ENCODE measurements around the gene RNF186. TPM values are rescaled to one million over a fixed set of nuclear protein-coding genes. Genes with fewer than 3 reads are reported as not detected.

Gene RNF186, protein sequence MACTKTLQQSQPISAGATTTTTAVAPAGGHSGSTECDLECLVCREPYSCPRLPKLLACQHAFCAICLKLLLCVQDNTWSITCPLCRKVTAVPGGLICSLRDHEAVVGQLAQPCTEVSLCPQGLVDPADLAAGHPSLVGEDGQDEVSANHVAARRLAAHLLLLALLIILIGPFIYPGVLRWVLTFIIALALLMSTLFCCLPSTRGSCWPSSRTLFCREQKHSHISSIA
- polyA plus RNA-seq (not detected in 2 replicates), polyA minus RNA-seq (not detected in 2 replicates)

DNA sequence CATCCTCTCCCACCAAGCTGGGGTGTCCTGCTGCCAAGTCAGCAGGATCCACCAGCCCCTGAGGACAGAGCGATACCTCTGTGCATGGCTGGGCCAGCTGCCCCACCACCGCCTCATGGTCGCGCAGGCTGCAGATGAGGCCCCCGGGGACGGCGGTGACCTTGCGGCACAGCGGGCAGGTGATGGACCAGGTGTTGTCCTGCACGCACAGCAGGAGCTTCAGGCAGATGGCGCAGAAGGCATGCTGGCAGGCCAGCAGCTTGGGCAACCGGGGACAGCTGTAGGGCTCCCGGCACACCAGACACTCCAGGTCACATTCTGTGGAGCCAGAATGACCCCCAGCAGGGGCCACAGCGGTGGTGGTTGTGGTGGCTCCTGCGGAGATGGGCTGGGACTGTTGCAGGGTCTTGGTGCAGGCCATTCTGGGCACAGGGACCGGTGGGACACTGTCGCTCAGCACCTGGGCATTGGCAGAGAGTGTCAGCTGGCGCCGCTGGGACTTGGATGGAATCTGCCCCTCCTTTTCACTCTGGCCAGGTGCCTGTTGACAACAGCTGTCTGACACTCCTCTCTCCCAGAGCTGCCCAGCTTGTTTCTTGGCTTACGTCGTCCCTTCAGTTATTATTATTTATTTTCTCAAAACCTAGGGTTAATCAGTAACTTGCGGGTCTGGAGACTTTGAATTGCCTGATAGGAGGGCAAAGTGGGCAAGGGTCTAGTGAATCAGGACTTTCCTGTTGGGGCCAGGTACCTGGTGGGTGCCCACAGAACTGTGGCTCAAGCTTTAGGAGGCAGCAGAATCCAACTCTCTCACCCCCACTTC is at the start of gene RNF186:
Gene RNF186 (minus strand): TSS at position 603 of the 823 bp plus-strand sequence. CDS start 182 bp downstream, at position 421.
- Histone ChIP-seq H3K27me3 (ENCODE audit: insufficient read depth, low read depth, low read length) (no peaks in the 10 kb centered on the region), H4K20me1 (ENCODE audit: insufficient read depth) (no peaks in the 10 kb centered on the region), H3K79me2 (replicated peaks; ENCODE audit: insufficient read depth, low read length) (no peaks in the 10 kb centered on the region), H3K4me3 (ENCODE audit: low read length) (no peak within 1 kb of the TSS), H3K9ac (ENCODE audit: low read length) (no peak within 1 kb of the TSS), H3K36me3 (ENCODE audit: insufficient read depth, low read length) (no peaks in the 10 kb centered on the region), H3K9me3 (ENCODE audit: low read length) (no peaks in the 10 kb centered on the region), H3F3A (ENCODE audit: insufficient read depth, low read length, poor library complexity, severe bottlenecking) (no peaks in the 10 kb centered on the region), H3K4me2 (ENCODE audit: low read length) (no peak within 1 kb of the TSS), H3K27ac (ENCODE audit: low read length) (no peak within 1 kb of the TSS), H2AFZ (ENCODE audit: low read depth, low read length) (no peak within 1 kb of the TSS), H3K9me2 (ENCODE audit: insufficient read depth, low read length) (no peaks in the 10 kb centered on the region)
- TF ChIP-seq, protein P1, sequence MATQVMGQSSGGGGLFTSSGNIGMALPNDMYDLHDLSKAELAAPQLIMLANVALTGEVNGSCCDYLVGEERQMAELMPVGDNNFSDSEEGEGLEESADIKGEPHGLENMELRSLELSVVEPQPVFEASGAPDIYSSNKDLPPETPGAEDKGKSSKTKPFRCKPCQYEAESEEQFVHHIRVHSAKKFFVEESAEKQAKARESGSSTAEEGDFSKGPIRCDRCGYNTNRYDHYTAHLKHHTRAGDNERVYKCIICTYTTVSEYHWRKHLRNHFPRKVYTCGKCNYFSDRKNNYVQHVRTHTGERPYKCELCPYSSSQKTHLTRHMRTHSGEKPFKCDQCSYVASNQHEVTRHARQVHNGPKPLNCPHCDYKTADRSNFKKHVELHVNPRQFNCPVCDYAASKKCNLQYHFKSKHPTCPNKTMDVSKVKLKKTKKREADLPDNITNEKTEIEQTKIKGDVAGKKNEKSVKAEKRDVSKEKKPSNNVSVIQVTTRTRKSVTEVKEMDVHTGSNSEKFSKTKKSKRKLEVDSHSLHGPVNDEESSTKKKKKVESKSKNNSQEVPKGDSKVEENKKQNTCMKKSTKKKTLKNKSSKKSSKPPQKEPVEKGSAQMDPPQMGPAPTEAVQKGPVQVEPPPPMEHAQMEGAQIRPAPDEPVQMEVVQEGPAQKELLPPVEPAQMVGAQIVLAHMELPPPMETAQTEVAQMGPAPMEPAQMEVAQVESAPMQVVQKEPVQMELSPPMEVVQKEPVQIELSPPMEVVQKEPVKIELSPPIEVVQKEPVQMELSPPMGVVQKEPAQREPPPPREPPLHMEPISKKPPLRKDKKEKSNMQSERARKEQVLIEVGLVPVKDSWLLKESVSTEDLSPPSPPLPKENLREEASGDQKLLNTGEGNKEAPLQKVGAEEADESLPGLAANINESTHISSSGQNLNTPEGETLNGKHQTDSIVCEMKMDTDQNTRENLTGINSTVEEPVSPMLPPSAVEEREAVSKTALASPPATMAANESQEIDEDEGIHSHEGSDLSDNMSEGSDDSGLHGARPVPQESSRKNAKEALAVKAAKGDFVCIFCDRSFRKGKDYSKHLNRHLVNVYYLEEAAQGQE (IDR thresholded peaks at IDR 0.05; ENCODE audit: borderline replicate concordance): no peak
- TF ChIP-seq, protein P2, sequence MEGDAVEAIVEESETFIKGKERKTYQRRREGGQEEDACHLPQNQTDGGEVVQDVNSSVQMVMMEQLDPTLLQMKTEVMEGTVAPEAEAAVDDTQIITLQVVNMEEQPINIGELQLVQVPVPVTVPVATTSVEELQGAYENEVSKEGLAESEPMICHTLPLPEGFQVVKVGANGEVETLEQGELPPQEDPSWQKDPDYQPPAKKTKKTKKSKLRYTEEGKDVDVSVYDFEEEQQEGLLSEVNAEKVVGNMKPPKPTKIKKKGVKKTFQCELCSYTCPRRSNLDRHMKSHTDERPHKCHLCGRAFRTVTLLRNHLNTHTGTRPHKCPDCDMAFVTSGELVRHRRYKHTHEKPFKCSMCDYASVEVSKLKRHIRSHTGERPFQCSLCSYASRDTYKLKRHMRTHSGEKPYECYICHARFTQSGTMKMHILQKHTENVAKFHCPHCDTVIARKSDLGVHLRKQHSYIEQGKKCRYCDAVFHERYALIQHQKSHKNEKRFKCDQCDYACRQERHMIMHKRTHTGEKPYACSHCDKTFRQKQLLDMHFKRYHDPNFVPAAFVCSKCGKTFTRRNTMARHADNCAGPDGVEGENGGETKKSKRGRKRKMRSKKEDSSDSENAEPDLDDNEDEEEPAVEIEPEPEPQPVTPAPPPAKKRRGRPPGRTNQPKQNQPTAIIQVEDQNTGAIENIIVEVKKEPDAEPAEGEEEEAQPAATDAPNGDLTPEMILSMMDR (IDR thresholded peaks at IDR 0.05; ENCODE audit: poor library complexity, severe bottlenecking): no peak
- TF ChIP-seq POLR2AphosphoS5 (IDR thresholded peaks at IDR 0.05) (no peak), EP300 (conservative IDR thresholded peaks at IDR 0.05; ENCODE audit: poor library complexity, severe bottlenecking) (no peak), EZH2 (IDR thresholded peaks at IDR 0.05; ENCODE audit: borderline replicate concordance, insufficient read depth, low read length, poor library complexity, severe bottlenecking) (no peak), SMC3 (conservative IDR thresholded peaks at IDR 0.05; ENCODE audit: poor library complexity) (no peak), RAD21 (conservative IDR thresholded peaks at IDR 0.05) (no peak), TAF1 (IDR thresholded peaks at IDR 0.05; ENCODE audit: low read depth) (no peak), MXI1 (conservative IDR thresholded peaks at IDR 0.05; ENCODE audit: poor library complexity, severe bottlenecking) (no peak)

DNA sequence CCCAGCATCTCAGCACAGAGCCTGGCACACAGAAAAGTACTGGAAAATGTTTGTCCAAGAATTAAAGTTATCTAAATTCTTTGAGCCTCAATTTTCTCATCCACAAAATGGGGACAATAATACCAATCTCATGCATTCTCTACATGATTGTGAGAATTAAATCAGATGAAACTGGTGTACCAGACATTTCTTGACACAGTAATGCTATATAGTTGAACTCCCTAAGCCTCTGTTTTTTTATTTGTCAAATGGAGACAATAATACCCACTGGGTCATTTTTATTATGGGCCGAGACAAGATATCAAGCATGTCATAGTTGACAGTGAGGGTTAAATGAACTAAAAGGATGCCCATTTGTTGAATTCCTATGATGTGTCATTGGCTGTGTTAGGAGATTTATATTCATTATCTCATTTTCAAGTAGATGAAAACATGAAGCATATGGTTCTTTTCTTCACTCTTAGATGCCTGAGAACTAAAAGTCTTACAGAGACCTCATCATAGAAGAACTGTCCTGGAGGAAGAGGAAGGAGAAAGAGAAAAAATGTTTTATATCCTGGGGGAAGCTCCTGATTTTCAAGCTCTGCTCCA is 49.6 kb upstream of the RNF186 start:
- TF ChIP-seq MXI1 (conservative IDR thresholded peaks at IDR 0.05; ENCODE audit: poor library complexity, severe bottlenecking): no peak
- Histone ChIP-seq H3F3A (ENCODE audit: insufficient read depth, low read length, poor library complexity, severe bottlenecking) (no peaks in the 10 kb centered on the region), H4K20me1 (ENCODE audit: insufficient read depth) (no peaks in the 10 kb centered on the region), H3K9me3 (ENCODE audit: low read length) (no peaks in the 10 kb centered on the region), H3K9ac (ENCODE audit: low read length) (no peak overlapping the region), H2AFZ (ENCODE audit: low read depth, low read length) (no peak overlapping the region), H3K79me2 (replicated peaks; ENCODE audit: insufficient read depth, low read length) (no peaks in the 10 kb centered on the region), H3K27ac (ENCODE audit: low read length) (no peak overlapping the region), H3K36me3 (ENCODE audit: insufficient read depth, low read length) (no peaks in the 10 kb centered on the region), H3K27me3 (ENCODE audit: insufficient read depth, low read depth, low read length) (no peaks in the 10 kb centered on the region), H3K4me2 (ENCODE audit: low read length) (no peak overlapping the region), H3K9me2 (ENCODE audit: insufficient read depth, low read length) (no peaks in the 10 kb centered on the region), H3K4me3 (ENCODE audit: low read length) (no peak overlapping the region)

All from neural cell (in vitro differentiated cells).